ENCODE measurements around the gene PLAAT4.
A peak's percentile ranks its signal among the peaks of the same experiment; 100 is the strongest.

PLAAT4 gene

DNA sequence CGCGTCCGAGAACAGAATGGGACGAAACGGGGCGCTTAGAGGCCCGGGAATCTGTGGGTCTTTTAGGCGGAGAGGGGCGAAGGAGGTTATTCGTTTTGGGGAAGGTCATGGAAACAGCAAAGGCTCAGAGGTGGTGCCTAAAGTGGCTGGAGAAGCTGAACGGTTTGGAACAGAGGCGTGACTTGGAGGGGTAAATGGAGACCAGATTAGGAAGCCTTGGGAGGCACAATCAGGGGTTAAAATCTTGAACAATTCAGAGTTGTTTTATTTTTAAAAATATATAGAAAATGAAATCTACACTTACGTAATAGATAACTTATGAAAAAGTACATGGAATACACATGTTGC lies 45.4 kb upstream of the PLAAT4 start:
- Histone ChIP-seq H3K4me3 (ENCODE audit: low read depth, low read length) (peak overlapping the region; percentile 65), H3K23ac (ENCODE audit: low read length) (no peak overlapping the region), H3K27ac (ENCODE audit: low read depth, low read length) (peak overlapping the region; percentile 19), H4K8ac (ENCODE audit: low read depth, low read length) (peak overlapping the region; percentile 82), H3K9me3 (ENCODE audit: insufficient read depth, low read depth, low read length) (no peaks in the 10 kb centered on the region), H4K91ac (ENCODE audit: low read depth, low read length) (peak overlapping the region; percentile 86), H2AK5ac (ENCODE audit: low read length) (no peak overlapping the region), H3K4ac (ENCODE audit: low read depth, low read length) (peak overlapping the region; percentile 12), H2BK120ac (ENCODE audit: insufficient read depth, low read length, poor library complexity) (peak overlapping the region; percentile 80), H3K79me2 (ENCODE audit: control insufficient read depth, insufficient read depth, low read length, poor library complexity) (peaks cover 3% of the 10 kb centered on the region), H2BK5ac (ENCODE audit: low read depth, low read length, poor library complexity) (peak overlapping the region; percentile 68), H3K79me1 (ENCODE audit: low read length) (peaks cover 11% of the 10 kb centered on the region), H3K36me3 (ENCODE audit: control insufficient read depth in 1 of 2, insufficient read depth in 2 of 2, low read length in 2 of 2) (no peaks in the 10 kb centered on the region), H3K9ac (ENCODE audit: low read length) (peak overlapping the region; percentile 63), H2BK12ac (ENCODE audit: low read length) (peak overlapping the region; percentile 37), H3K18ac (ENCODE audit: low read length) (peak overlapping the region; percentile 53), H3K4me2 (ENCODE audit: low read length) (peak overlapping the region; percentile 99), H4K12ac (ENCODE audit: low read depth, low read length) (peak overlapping the region; percentile 74), H3K27me3 (ENCODE audit: insufficient read depth, low read length) (no peaks in the 10 kb centered on the region), H3K14ac (ENCODE audit: low read length) (peak overlapping the region; percentile 42), H3K4me1 (ENCODE audit: control insufficient read depth in 1 of 2, insufficient read depth in 2 of 2, low read length in 2 of 2) (peaks cover 3 to 7% of the 10 kb centered on the region in 2 experiments), H2AFZ (ENCODE audit: insufficient read depth, low read length, poor library complexity) (peak overlapping the region; percentile 77)
- no peak for DNase-seq
- WGBS (ENCODE audit: extremely low coverage, insufficient coverage, insufficient read length), result no CpG with 5 or more reads among the region's 13 CpGs

DNA sequence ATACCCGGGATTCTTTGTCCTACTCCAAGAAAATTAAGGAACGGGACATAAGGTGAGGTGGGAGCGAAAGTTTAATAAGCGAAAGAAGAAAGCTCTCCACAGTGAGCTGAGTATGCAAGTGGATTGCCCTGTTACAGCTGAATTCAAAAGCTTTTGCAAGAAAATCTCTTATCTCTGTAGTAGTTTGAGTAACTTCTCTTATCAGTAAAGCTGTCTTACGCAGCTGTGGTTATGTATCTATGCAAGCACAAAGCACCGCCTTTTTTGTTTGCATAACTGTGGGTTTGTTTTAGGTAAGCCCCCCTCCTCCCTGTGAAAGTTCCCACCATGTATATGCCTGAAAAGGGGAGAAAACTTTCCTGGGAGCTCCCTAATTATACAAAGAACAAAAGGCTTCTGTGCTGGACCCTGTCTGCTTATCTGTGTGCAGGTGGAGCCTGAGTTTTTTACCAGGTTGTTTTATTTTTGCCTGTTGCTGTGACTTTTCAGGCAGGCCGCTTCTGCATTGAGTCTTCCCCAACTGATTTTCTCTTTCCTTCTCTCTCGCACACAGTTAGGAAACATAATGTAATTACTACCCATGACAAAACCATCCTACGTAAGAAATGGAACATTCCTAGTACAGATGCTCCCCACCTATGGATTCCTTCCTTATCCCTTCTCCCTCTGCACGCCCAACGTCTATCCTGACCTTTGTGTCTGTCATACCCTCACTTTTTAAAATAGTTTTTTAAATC lies 44.8 kb upstream of the PLAAT4 start:
- peaks cover 3 to 7% of the 10 kb centered on the region in 2 experiments for H3K4me1 ChIP-seq (ENCODE audit: control insufficient read depth in 1 of 2, insufficient read depth in 2 of 2, low read length in 2 of 2)
- WGBS (ENCODE audit: extremely low coverage, insufficient coverage, insufficient read length), result no CpG with 5 or more reads among the region's 11 CpGs

DNA sequence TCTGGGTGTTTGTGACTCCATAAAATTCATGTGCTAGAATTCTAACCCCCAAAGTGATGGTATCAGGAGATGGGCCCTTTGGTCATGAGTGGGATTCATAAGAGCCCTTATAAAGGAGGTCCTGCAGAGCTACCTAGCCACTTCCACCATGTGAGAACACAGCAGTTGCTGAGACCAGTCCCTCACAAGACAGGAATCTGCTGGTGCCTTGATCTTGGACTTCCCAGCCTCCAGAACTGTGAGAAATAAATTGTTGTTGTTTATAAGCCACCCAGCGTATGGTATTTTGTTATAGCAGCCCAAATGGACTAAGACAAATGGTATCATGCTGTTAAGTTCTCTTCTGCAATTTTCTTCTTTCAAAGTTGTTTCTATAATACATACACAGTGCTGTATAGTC lies 44.2 kb upstream of the PLAAT4 start:
- peak overlapping the region; percentile 44 for H2BK5ac ChIP-seq (ENCODE audit: low read depth, low read length, poor library complexity)
- H2AFZ ChIP-seq (ENCODE audit: insufficient read depth, low read length, poor library complexity), result no peak overlapping the region
- H3K27ac ChIP-seq (ENCODE audit: low read depth, low read length), result no peak overlapping the region
- H4K91ac ChIP-seq (ENCODE audit: low read depth, low read length), result no peak overlapping the region
- H3K79me2 ChIP-seq (ENCODE audit: control insufficient read depth, insufficient read depth, low read length, poor library complexity), result peaks cover 3% of the 10 kb centered on the region
- no peak overlapping the region for H3K23ac ChIP-seq (ENCODE audit: low read length)
- no peak overlapping the region for H3K4me2 ChIP-seq (ENCODE audit: low read length)
- H3K9ac ChIP-seq (ENCODE audit: low read length), result no peak overlapping the region
- WGBS (ENCODE audit: extremely low coverage, insufficient coverage, insufficient read length), result no CpG with 5 or more reads among the region's 1 CpG
- no peak overlapping the region for H2BK12ac ChIP-seq (ENCODE audit: low read length)
- H2AK5ac ChIP-seq (ENCODE audit: low read length), result no peak overlapping the region
- peak; percentile 53 to 76 for DNase-seq
- no peak overlapping the region for H3K4me3 ChIP-seq (ENCODE audit: low read depth, low read length)
- H3K4me1 ChIP-seq (ENCODE audit: control insufficient read depth in 1 of 2, insufficient read depth in 2 of 2, low read length in 2 of 2), result peaks cover 3 to 7% of the 10 kb centered on the region in 2 experiments
- H3K79me1 ChIP-seq (ENCODE audit: low read length), result peaks cover 11% of the 10 kb centered on the region
- no peak overlapping the region for H3K4ac ChIP-seq (ENCODE audit: low read depth, low read length)
- no peaks in the 10 kb centered on the region for H3K27me3 ChIP-seq (ENCODE audit: insufficient read depth, low read length)
- no peaks in the 10 kb centered on the region for H3K9me3 ChIP-seq (ENCODE audit: insufficient read depth, low read depth, low read length)
- H3K14ac ChIP-seq (ENCODE audit: low read length), result no peak overlapping the region
- no peak overlapping the region for H4K8ac ChIP-seq (ENCODE audit: low read depth, low read length)
- H3K36me3 ChIP-seq (ENCODE audit: control insufficient read depth in 1 of 2, insufficient read depth in 2 of 2, low read length in 2 of 2), result no peaks in the 10 kb centered on the region
- H2BK120ac ChIP-seq (ENCODE audit: insufficient read depth, low read length, poor library complexity), result no peak overlapping the region
- no peak overlapping the region for H4K12ac ChIP-seq (ENCODE audit: low read depth, low read length)
- H3K18ac ChIP-seq (ENCODE audit: low read length), result no peak overlapping the region

More for the DNA sequence above, 44.8 kb upstream of the PLAAT4 start:
- H2AK5ac ChIP-seq (ENCODE audit: low read length), result no peak overlapping the region
- no peaks in the 10 kb centered on the region for H3K27me3 ChIP-seq (ENCODE audit: insufficient read depth, low read length)
- H3K9ac ChIP-seq (ENCODE audit: low read length), result no peak overlapping the region
- no peak overlapping the region for H4K91ac ChIP-seq (ENCODE audit: low read depth, low read length)
- H3K18ac ChIP-seq (ENCODE audit: low read length), result no peak overlapping the region
- H3K14ac ChIP-seq (ENCODE audit: low read length), result no peak overlapping the region
- H3K4me2 ChIP-seq (ENCODE audit: low read length), result peak overlapping the region; percentile 55
- H3K79me2 ChIP-seq (ENCODE audit: control insufficient read depth, insufficient read depth, low read length, poor library complexity), result peaks cover 3% of the 10 kb centered on the region
- no peak overlapping the region for H2BK120ac ChIP-seq (ENCODE audit: insufficient read depth, low read length, poor library complexity)
- peaks cover 11% of the 10 kb centered on the region for H3K79me1 ChIP-seq (ENCODE audit: low read length)
- H3K4me3 ChIP-seq (ENCODE audit: low read depth, low read length), result no peak overlapping the region
- no peak overlapping the region for H4K8ac ChIP-seq (ENCODE audit: low read depth, low read length)
- H2BK5ac ChIP-seq (ENCODE audit: low read depth, low read length, poor library complexity), result no peak overlapping the region
- no peaks in the 10 kb centered on the region for H3K36me3 ChIP-seq (ENCODE audit: control insufficient read depth in 1 of 2, insufficient read depth in 2 of 2, low read length in 2 of 2)
- H4K12ac ChIP-seq (ENCODE audit: low read depth, low read length), result no peak overlapping the region
- no peak overlapping the region for H2AFZ ChIP-seq (ENCODE audit: insufficient read depth, low read length, poor library complexity)
- no peak overlapping the region for H2BK12ac ChIP-seq (ENCODE audit: low read length)
- H3K9me3 ChIP-seq (ENCODE audit: insufficient read depth, low read depth, low read length), result no peaks in the 10 kb centered on the region
- no peak overlapping the region for H3K4ac ChIP-seq (ENCODE audit: low read depth, low read length)
- H3K23ac ChIP-seq (ENCODE audit: low read length), result no peak overlapping the region
- DNase-seq, result peak; percentile 45 to 74
- no peak overlapping the region for H3K27ac ChIP-seq (ENCODE audit: low read depth, low read length)

DNA sequence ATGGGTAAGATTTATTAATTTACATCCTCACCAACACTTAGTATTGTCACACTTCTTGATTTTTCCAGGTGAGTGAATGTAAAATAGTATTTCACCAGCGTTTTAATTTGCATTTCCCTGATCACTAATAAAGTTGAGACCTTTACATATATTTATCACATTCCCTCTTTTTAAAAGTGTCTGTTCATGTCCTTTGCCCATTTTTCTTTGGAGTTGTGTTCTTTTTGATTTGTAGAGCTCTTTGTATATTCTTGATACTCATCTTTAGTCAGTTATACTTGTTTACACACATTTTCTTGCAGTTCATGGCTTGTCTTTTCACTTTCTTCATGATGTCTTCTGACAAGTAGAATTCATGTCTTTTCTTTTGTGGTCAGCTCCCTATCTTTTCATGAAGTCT lies 43.5 kb upstream of the PLAAT4 start:
- no peak overlapping the region for H3K27ac ChIP-seq (ENCODE audit: low read depth, low read length)
- no peak overlapping the region for H4K8ac ChIP-seq (ENCODE audit: low read depth, low read length)
- no peak overlapping the region for H4K12ac ChIP-seq (ENCODE audit: low read depth, low read length)
- DNase-seq, result no peak
- no peaks in the 10 kb centered on the region for H3K36me3 ChIP-seq (ENCODE audit: control insufficient read depth in 1 of 2, insufficient read depth in 2 of 2, low read length in 2 of 2)
- no CpG with 5 or more reads among the region's 1 CpG for WGBS (ENCODE audit: extremely low coverage, insufficient coverage, insufficient read length)
- H2BK5ac ChIP-seq (ENCODE audit: low read depth, low read length, poor library complexity), result no peak overlapping the region
- no peak overlapping the region for H3K4ac ChIP-seq (ENCODE audit: low read depth, low read length)
- no peak overlapping the region for H4K91ac ChIP-seq (ENCODE audit: low read depth, low read length)
- no peak overlapping the region for H2BK120ac ChIP-seq (ENCODE audit: insufficient read depth, low read length, poor library complexity)
- no peak overlapping the region for H3K14ac ChIP-seq (ENCODE audit: low read length)
- H3K79me2 ChIP-seq (ENCODE audit: control insufficient read depth, insufficient read depth, low read length, poor library complexity), result peaks cover 3% of the 10 kb centered on the region
- H3K4me1 ChIP-seq (ENCODE audit: control insufficient read depth in 1 of 2, insufficient read depth in 2 of 2, low read length in 2 of 2), result peaks cover 3 to 7% of the 10 kb centered on the region in 2 experiments
- no peaks in the 10 kb centered on the region for H3K9me3 ChIP-seq (ENCODE audit: insufficient read depth, low read depth, low read length)
- H3K4me3 ChIP-seq (ENCODE audit: low read depth, low read length), result no peak overlapping the region
- H3K18ac ChIP-seq (ENCODE audit: low read length), result no peak overlapping the region
- no peak overlapping the region for H3K23ac ChIP-seq (ENCODE audit: low read length)
- H3K4me2 ChIP-seq (ENCODE audit: low read length), result no peak overlapping the region
- H2AK5ac ChIP-seq (ENCODE audit: low read length), result no peak overlapping the region
- H3K27me3 ChIP-seq (ENCODE audit: insufficient read depth, low read length), result no peaks in the 10 kb centered on the region
- no peak overlapping the region for H3K9ac ChIP-seq (ENCODE audit: low read length)
- H2AFZ ChIP-seq (ENCODE audit: insufficient read depth, low read length, poor library complexity), result no peak overlapping the region
- H2BK12ac ChIP-seq (ENCODE audit: low read length), result no peak overlapping the region
- peaks cover 11% of the 10 kb centered on the region for H3K79me1 ChIP-seq (ENCODE audit: low read length)

All from trophoblast cell (in vitro differentiated cells and primary cell).